K562 (cell line): Measurements from ENCODE around the gene RNF151. TPM values are rescaled to one million over a fixed set of nuclear protein-coding genes. Genes with fewer than 3 reads are reported as not detected.

ENCODE experiments used
- ESRRA ChIP-seq: fragments of 450-650 bp; IDR thresholded peaks from 2 replicates; pipeline ENCODE4 v1.6.1; 2014; ENCODE audit warnings: low read depth, mild to moderate bottlenecking, moderate library complexity, borderline replicate concordance
- HCFC1 ChIP-seq: IDR thresholded peaks from 2 replicates; pipeline ENCODE4 v1.6.1; 2012; ENCODE audit warnings: low read depth, low read length, improper control_type of control experiment
- KAT8 ChIP-seq: fragments of 450-650 bp; IDR thresholded peaks from 2 replicates; pipeline ENCODE4 v1.6.1; 2016; ENCODE audit warnings: low read depth, mild to moderate bottlenecking
- POLR2B ChIP-seq: fragments of 450-650 bp; IDR thresholded peaks from 2 replicates; pipeline ENCODE4 v1.6.1; 2018; ENCODE audit warnings: low read depth; ENCODE audit not compliant: partially characterized antibody
- SIRT6 ChIP-seq: IDR thresholded peaks from one replicate; pipeline ENCODE4 v1.6.1; 2012; ENCODE audit warnings: low read depth, mild to moderate bottlenecking, control low read depth, inconsistent platforms, low read length, moderate library complexity
- STAG1 ChIP-seq: sonication (generic); formaldehyde crosslinking; IDR thresholded peaks from 2 replicates; pipeline ENCODE4 v1.5.0; 2020; ENCODE audit warnings: missing genetic modification reagents, borderline replicate concordance
- TAL1 ChIP-seq: fragments of 450-650 bp; IDR thresholded peaks from 2 replicates; pipeline ENCODE4 v1.6.1; 2016; ENCODE audit warnings: mild to moderate bottlenecking
- ZNF232 ChIP-seq: sonication (generic); formaldehyde crosslinking; IDR thresholded peaks from 2 replicates; pipeline ENCODE4 v1.8.0; 2022; ENCODE audit warnings: mild to moderate bottlenecking, missing genetic modification reagents
- ZNF3 ChIP-seq: fragments of 250-450 bp; sonication (Bioruptor Pico); IDR thresholded peaks from 2 replicates; pipeline ENCODE4 v1.5.0; 2021; ENCODE audit warnings: mild to moderate bottlenecking, moderate library complexity
- ZNF75A ChIP-seq: fragments of 450-650 bp; formaldehyde crosslinking; IDR thresholded peaks from 2 replicates; pipeline ENCODE4 v1.4.0; 2020; ENCODE audit warnings: mild to moderate bottlenecking
- polyA plus RNA-seq, 8 experiments: library from polyadenylated mRNA; depleted of rRNA in 4 of 8; stranded (reverse) in 5 of 8; unstranded in 3 of 8; fragments of >200 nt; fragmentation: Nextera tagmentation in 2 of 8; fragmentation: Illumina TruSeq in 1 of 8; extraction: Ambion mirVana in 2 of 8; extraction: Trizol in 1 of 8; gene quantifications; 2 replicates each; pipeline versions ENCODE4 v1.2.1 to v1.2.3, GENCODE V29; 2011 to 2014; ENCODE audit warnings: inconsistent platforms in 1 of 8, missing spikeins in 1 of 8
- total RNA-seq, 7 experiments: library from RNA; depleted of rRNA in 6 of 7; stranded (reverse); fragments of >200 nt in 6 of 7; fragmentation: Illumina TruSeq in 2 of 7; extraction: Trizol in 2 of 7; gene quantifications; 2 replicates each; pipeline versions ENCODE4 v1.2.1 to v1.2.3, GENCODE V29; 2011 to 2021; ENCODE audit warnings: low replicate concordance in 1 of 7
- TF ChIP-seq, protein P1 (sequence below): fragments of 450-650 bp; IDR thresholded peaks from 2 replicates; pipeline ENCODE4 v1.6.1; 2016; ENCODE audit warnings: mild to moderate bottlenecking, moderate library complexity
- TF ChIP-seq, protein P2 (sequence below), 2 experiments: fragments of 450-650 bp in 1 of 2; sonication (generic) in 1 of 2; formaldehyde crosslinking; conservative IDR thresholded peaks; 2 replicates each; pipeline versions ENCODE4 v1.4.0 to v1.8.1; 2020 to 2022; ENCODE audit warnings: mild to moderate bottlenecking in 1 of 2, missing genetic modification reagents in 1 of 2
- TF ChIP-seq, protein P3 (sequence below): IDR thresholded peaks from 3 replicates; pipeline ENCODE4 v1.6.1; 2011; ENCODE audit warnings: borderline replicate concordance, mild to moderate bottlenecking; ENCODE audit not compliant: insufficient read length, insufficient read depth
- TF ChIP-seq, protein P4 (sequence below): fragments of 250-450 bp; sonication (Bioruptor Pico); IDR thresholded peaks from 2 replicates; pipeline ENCODE4 v1.8.0; 2021; ENCODE audit warnings: borderline replicate concordance, mild to moderate bottlenecking, moderate library complexity; ENCODE audit not compliant: poor library complexity, severe bottlenecking

Gene RNF151
- total and polyA plus RNA-seq, 9 of the 15 experiments (the other 6 are each of a cell fraction or from before 2014, with no cell fraction given), result not detected

DNA sequence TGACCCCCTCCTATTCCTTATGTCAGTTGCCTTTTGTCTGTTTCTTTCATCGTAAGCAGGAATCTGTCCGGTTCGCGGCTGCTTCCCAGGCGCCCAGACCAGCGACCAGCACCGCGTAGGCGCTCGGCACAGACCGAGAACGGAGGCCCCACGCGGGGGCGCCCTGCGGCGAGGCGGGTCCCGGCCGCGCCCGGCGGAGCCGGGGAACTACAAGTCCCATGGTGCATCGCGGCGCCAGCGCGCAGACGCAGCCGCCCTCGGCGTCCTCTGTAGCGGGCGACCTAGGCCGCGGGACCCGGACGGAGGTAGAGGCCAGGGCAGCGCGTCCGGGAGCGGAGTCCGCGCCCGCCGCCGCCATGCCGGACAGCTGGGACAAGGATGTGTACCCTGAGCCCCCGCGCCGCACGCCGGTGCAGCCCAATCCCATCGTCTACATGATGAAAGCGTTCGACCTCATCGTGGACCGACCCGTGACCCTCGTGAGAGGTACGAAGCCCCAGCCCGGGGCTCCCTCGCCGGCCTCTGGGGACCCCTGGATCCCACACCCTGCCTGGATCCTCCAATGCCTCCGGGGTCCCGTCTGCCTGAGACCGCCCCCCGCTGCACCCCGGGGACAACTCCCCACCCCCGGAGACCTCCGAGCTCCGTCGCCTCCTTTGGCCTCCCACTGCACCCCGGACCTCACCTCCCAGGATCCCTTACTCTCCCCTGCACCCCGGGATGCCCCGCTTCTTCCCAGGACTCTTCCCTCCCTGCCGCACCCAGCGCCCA, 7.2 kb upstream of the RNF151 start, which contains the start of gene NDUFB10 (continued):
- TF ChIP-seq, protein P1, sequence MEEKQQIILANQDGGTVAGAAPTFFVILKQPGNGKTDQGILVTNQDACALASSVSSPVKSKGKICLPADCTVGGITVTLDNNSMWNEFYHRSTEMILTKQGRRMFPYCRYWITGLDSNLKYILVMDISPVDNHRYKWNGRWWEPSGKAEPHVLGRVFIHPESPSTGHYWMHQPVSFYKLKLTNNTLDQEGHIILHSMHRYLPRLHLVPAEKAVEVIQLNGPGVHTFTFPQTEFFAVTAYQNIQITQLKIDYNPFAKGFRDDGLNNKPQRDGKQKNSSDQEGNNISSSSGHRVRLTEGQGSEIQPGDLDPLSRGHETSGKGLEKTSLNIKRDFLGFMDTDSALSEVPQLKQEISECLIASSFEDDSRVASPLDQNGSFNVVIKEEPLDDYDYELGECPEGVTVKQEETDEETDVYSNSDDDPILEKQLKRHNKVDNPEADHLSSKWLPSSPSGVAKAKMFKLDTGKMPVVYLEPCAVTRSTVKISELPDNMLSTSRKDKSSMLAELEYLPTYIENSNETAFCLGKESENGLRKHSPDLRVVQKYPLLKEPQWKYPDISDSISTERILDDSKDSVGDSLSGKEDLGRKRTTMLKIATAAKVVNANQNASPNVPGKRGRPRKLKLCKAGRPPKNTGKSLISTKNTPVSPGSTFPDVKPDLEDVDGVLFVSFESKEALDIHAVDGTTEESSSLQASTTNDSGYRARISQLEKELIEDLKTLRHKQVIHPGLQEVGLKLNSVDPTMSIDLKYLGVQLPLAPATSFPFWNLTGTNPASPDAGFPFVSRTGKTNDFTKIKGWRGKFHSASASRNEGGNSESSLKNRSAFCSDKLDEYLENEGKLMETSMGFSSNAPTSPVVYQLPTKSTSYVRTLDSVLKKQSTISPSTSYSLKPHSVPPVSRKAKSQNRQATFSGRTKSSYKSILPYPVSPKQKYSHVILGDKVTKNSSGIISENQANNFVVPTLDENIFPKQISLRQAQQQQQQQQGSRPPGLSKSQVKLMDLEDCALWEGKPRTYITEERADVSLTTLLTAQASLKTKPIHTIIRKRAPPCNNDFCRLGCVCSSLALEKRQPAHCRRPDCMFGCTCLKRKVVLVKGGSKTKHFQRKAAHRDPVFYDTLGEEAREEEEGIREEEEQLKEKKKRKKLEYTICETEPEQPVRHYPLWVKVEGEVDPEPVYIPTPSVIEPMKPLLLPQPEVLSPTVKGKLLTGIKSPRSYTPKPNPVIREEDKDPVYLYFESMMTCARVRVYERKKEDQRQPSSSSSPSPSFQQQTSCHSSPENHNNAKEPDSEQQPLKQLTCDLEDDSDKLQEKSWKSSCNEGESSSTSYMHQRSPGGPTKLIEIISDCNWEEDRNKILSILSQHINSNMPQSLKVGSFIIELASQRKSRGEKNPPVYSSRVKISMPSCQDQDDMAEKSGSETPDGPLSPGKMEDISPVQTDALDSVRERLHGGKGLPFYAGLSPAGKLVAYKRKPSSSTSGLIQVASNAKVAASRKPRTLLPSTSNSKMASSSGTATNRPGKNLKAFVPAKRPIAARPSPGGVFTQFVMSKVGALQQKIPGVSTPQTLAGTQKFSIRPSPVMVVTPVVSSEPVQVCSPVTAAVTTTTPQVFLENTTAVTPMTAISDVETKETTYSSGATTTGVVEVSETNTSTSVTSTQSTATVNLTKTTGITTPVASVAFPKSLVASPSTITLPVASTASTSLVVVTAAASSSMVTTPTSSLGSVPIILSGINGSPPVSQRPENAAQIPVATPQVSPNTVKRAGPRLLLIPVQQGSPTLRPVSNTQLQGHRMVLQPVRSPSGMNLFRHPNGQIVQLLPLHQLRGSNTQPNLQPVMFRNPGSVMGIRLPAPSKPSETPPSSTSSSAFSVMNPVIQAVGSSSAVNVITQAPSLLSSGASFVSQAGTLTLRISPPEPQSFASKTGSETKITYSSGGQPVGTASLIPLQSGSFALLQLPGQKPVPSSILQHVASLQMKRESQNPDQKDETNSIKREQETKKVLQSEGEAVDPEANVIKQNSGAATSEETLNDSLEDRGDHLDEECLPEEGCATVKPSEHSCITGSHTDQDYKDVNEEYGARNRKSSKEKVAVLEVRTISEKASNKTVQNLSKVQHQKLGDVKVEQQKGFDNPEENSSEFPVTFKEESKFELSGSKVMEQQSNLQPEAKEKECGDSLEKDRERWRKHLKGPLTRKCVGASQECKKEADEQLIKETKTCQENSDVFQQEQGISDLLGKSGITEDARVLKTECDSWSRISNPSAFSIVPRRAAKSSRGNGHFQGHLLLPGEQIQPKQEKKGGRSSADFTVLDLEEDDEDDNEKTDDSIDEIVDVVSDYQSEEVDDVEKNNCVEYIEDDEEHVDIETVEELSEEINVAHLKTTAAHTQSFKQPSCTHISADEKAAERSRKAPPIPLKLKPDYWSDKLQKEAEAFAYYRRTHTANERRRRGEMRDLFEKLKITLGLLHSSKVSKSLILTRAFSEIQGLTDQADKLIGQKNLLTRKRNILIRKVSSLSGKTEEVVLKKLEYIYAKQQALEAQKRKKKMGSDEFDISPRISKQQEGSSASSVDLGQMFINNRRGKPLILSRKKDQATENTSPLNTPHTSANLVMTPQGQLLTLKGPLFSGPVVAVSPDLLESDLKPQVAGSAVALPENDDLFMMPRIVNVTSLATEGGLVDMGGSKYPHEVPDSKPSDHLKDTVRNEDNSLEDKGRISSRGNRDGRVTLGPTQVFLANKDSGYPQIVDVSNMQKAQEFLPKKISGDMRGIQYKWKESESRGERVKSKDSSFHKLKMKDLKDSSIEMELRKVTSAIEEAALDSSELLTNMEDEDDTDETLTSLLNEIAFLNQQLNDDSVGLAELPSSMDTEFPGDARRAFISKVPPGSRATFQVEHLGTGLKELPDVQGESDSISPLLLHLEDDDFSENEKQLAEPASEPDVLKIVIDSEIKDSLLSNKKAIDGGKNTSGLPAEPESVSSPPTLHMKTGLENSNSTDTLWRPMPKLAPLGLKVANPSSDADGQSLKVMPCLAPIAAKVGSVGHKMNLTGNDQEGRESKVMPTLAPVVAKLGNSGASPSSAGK, result peak; percentile 57
- TF ChIP-seq ZNF232 (CRISPR knock-in tag) (no peak), SIRT6 (no peak), ZNF75A (no peak), ESRRA (peak; percentile 80), ZNF3 (no peak), HCFC1 (peak; percentile 98), POLR2B (peak; percentile 73), TAL1 (no peak), STAG1 (CRISPR knock-in tag) (peak; percentile 22; the same call in 1 of the 2 replicates), KAT8 (no peak)
- TF ChIP-seq, protein P2, sequence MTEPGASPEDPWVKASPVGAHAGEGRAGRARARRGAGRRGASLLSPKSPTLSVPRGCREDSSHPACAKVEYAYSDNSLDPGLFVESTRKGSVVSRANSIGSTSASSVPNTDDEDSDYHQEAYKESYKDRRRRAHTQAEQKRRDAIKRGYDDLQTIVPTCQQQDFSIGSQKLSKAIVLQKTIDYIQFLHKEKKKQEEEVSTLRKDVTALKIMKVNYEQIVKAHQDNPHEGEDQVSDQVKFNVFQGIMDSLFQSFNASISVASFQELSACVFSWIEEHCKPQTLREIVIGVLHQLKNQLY (CRISPR knock-in tag; conservative IDR thresholded peaks at IDR 0.05), result no peak
- TF ChIP-seq, protein P3, sequence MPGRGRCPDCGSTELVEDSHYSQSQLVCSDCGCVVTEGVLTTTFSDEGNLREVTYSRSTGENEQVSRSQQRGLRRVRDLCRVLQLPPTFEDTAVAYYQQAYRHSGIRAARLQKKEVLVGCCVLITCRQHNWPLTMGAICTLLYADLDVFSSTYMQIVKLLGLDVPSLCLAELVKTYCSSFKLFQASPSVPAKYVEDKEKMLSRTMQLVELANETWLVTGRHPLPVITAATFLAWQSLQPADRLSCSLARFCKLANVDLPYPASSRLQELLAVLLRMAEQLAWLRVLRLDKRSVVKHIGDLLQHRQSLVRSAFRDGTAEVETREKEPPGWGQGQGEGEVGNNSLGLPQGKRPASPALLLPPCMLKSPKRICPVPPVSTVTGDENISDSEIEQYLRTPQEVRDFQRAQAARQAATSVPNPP, result no peak
- TF ChIP-seq, protein P4, sequence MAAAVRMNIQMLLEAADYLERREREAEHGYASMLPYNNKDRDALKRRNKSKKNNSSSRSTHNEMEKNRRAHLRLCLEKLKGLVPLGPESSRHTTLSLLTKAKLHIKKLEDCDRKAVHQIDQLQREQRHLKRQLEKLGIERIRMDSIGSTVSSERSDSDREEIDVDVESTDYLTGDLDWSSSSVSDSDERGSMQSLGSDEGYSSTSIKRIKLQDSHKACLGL (CRISPR knock-in tag), result no peak
